ENCODE results near the gene ACKR2.

Gene ACKR2

GRCh38 chr3:42892169-42892568, 82.9 kb downstream of the ACKR2 start:
- Histone ChIP-seq H3K4me1 (no peaks in the 10 kb centered on the region), H3K27me3 (no peaks in the 10 kb centered on the region), H3K36me3 (no peaks in the 10 kb centered on the region), H3K9me3 (no peaks in the 10 kb centered on the region), H3K4me3 (ENCODE audit: low read depth, low read length) (no peak overlapping the region)
- no peak for TF ChIP-seq CTCF (IDR thresholded peaks at IDR 0.05; ENCODE audit: low read depth, low read length)
- no peak for DNase-seq

GRCh38 chr3:42892807-42893206, 83.6 kb downstream of the ACKR2 start:
- Histone ChIP-seq H3K4me1 (no peaks in the 10 kb centered on the region), H3K36me3 (no peaks in the 10 kb centered on the region), H3K4me3 (ENCODE audit: low read depth, low read length) (no peak overlapping the region), H3K27me3 (no peaks in the 10 kb centered on the region), H3K9me3 (no peaks in the 10 kb centered on the region)
- no peak for TF ChIP-seq CTCF (IDR thresholded peaks at IDR 0.05; ENCODE audit: low read depth, low read length)
- DNase-seq: no peak

- Histone ChIP-seq H3K9me3 (no peaks in the 10 kb centered on the region), H3K4me3 (ENCODE audit: low read depth, low read length) (no peak overlapping the region), H3K36me3 (no peaks in the 10 kb centered on the region), H3K4me1 (no peaks in the 10 kb centered on the region), H3K27me3 (no peaks in the 10 kb centered on the region)
- DNase-seq: no peak
- no peak for TF ChIP-seq CTCF (IDR thresholded peaks at IDR 0.05; ENCODE audit: low read depth, low read length)
Observed at GRCh38 chr3:42894698-42895579, 85.7 kb downstream of the ACKR2 start.

GRCh38 chr3:42895580-42895868, 86.3 kb downstream of the ACKR2 start:
- Histone ChIP-seq H3K9me3 (no peaks in the 10 kb centered on the region), H3K4me1 (no peaks in the 10 kb centered on the region), H3K27me3 (no peaks in the 10 kb centered on the region), H3K36me3 (no peaks in the 10 kb centered on the region), H3K4me3 (ENCODE audit: low read depth, low read length) (no peak overlapping the region)
- DNase-seq: no peak
- no peak for TF ChIP-seq CTCF (IDR thresholded peaks at IDR 0.05; ENCODE audit: low read depth, low read length)

GRCh38 chr3:42898896-42899675, 89.8 kb downstream of the ACKR2 start:
- no peak overlapping the region for H3K4me3 ChIP-seq (ENCODE audit: low read depth, low read length)
- no peak for DNase-seq
- no peak for TF ChIP-seq CTCF (IDR thresholded peaks at IDR 0.05; ENCODE audit: low read depth, low read length)

More at GRCh38 chr3:42898896-42899675, 89.8 kb downstream of the ACKR2 start:
- H3K4me1 ChIP-seq: 0 out of 2 replicates have a peak, but pooled peaks cover 6% of the 10 kb centered on the region
- H3K27me3 ChIP-seq: no peaks in the 10 kb centered on the region
- H3K9me3 ChIP-seq: no peaks in the 10 kb centered on the region
- H3K36me3 ChIP-seq: no peaks in the 10 kb centered on the region

Measured in BE2C (cell line).